ACC112 (cell line): Measurements from ENCODE around the gene SLC9A8.

Experiments used
- H2AFZ ChIP-seq: fragments of 200-600 bp; sonication (generic); one replicate; pipeline ENCODE4 v1.6.0; 2017; ENCODE audit warnings: antibody characterized with exemption, low read length; ENCODE audit not compliant: unreplicated experiment
- H3K27ac ChIP-seq: fragments of 200-600 bp; sonication (generic); 2 replicates; pipeline ENCODE4 v1.5.1; 2014; ENCODE audit warnings: low read depth, mild to moderate bottlenecking, antibody characterized with exemption, low read length, moderate library complexity
- H3K27me3 ChIP-seq: fragments of 200-600 bp; sonication (generic); 2 replicates; pipeline ENCODE4 v1.6.1; 2014; ENCODE audit warnings: mild to moderate bottlenecking, antibody characterized with exemption, low read length, moderate library complexity, mixed read lengths; ENCODE audit not compliant: insufficient read depth
- H3K36me3 ChIP-seq: fragments of 200-600 bp; sonication (generic); 2 replicates; pipeline ENCODE4 v1.6.1; 2016; ENCODE audit warnings: mild to moderate bottlenecking, antibody characterized with exemption, low read length, moderate library complexity, mixed read lengths; ENCODE audit not compliant: insufficient read depth
- H3K4me1 ChIP-seq: fragments of 200-600 bp; sonication (generic); one replicate; pipeline ENCODE4 v1.6.1; 2016; ENCODE audit warnings: low read length, mixed read lengths; ENCODE audit not compliant: insufficient read depth, unreplicated experiment, control insufficient read depth
- H3K4me3 ChIP-seq: fragments of 200-600 bp; sonication (generic); 2 replicates; pipeline ENCODE4 v1.5.1; 2014; ENCODE audit warnings: mild to moderate bottlenecking, low read depth, low read length
- H3K79me2 ChIP-seq: fragments of 200-600 bp; sonication (generic); one replicate; pipeline ENCODE4 v1.6.0; 2016; ENCODE audit warnings: low read length; ENCODE audit not compliant: control insufficient read depth, unreplicated experiment, insufficient read depth

SLC9A8 gene

GRCh38 chr20:49919461-49919860, 106.8 kb downstream of the SLC9A8 start:
- H3K79me2 ChIP-seq, result peaks cover 8% of the 10 kb centered on the region
- no peak overlapping the region for H3K27ac ChIP-seq
- H3K36me3 ChIP-seq, result no peaks in the 10 kb centered on the region
- H3K27me3 ChIP-seq, result no peaks in the 10 kb centered on the region
- no peak overlapping the region for H2AFZ ChIP-seq
- H3K4me1 ChIP-seq, result peaks cover 4% of the 10 kb centered on the region
- H3K4me3 ChIP-seq, result no peak overlapping the region

GRCh38 chr20:49924247-49924646, 111.6 kb downstream of the SLC9A8 start:
- Histone ChIP-seq H3K4me3 (no peak overlapping the region), H2AFZ (no peak overlapping the region), H3K27me3 (no peaks in the 10 kb centered on the region), H3K4me1 (peaks cover 4% of the 10 kb centered on the region), H3K36me3 (no peaks in the 10 kb centered on the region), H3K79me2 (no peaks in the 10 kb centered on the region), H3K27ac (no peak overlapping the region)

- Histone ChIP-seq H3K27me3 (no peaks in the 10 kb centered on the region), H3K4me3 (no peak overlapping the region), H3K79me2 (no peaks in the 10 kb centered on the region), H3K4me1 (peaks cover 6% of the 10 kb centered on the region), H3K27ac (no peak overlapping the region), H2AFZ (no peak overlapping the region), H3K36me3 (no peaks in the 10 kb centered on the region)
Measured at GRCh38 chr20:49925901-49926454, 113.3 kb downstream of the SLC9A8 start.

DNA sequence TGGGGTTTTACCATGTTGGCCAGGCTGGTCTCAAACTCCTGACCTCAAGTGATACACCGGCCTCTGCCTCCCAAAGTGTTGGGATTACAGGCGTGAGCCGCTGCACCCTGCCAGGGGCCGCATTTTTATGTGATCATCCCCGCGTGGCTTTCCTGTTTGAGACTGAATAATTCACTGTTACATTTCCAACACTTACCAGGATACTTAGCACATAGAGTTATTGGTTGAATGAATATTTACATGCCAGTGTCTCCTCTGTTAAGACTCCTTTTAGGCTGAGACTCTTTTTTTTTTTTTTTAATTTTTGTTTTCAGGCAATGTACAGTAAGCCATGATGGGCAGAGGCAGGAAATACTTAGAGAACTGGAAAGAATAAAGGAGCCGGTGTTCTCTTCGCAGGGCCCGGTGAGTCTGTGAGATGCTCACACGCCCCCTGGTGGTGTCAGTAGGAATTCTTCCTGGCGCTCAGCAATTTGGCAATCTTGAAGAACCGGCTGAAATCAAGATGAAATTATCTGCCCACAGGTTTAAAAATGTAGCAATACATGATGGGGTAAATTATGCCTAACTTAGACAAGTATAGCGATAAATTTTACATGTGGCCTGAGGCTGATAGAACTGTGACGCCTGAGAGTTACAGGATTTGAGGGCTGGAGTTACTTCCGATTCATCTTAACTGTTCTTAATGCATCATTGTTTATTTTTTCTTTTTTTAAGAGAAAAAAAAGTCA, 115.9 kb downstream of the SLC9A8 start:
- peak overlapping the region; percentile 94 for H2AFZ ChIP-seq
- peak overlapping the region; percentile 19 for H3K4me3 ChIP-seq
- H3K27me3 ChIP-seq, result no peaks in the 10 kb centered on the region
- H3K4me1 ChIP-seq, result peaks cover 6% of the 10 kb centered on the region
- H3K27ac ChIP-seq, result peak overlapping the region; percentile 5; the same call in 1 of the 2 replicates
- H3K79me2 ChIP-seq, result no peaks in the 10 kb centered on the region
- no peaks in the 10 kb centered on the region for H3K36me3 ChIP-seq

DNA sequence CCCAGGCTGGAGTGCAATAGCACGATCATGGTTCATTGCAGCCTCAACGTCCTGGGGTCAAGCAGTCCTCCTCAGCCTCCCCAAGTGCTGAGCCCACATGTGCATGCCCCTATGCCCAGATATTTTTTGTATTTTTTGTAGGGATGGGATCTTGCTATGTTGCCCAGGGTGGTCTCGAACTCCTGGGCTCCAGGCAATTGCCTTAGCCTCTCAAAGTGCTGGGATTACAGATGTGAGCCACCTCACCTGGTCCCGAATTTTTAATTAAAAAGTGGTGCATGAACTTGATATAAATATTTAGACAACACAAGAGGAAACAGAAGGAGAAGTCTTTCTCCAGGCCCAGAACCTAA, 116.5 kb downstream of the SLC9A8 start:
- Histone ChIP-seq H3K27me3 (no peaks in the 10 kb centered on the region), H3K79me2 (no peaks in the 10 kb centered on the region), H3K4me3 (peak overlapping the region; percentile 19; the same call in 1 of the 2 replicates), H3K4me1 (peaks cover 6% of the 10 kb centered on the region), H3K36me3 (no peaks in the 10 kb centered on the region), H3K27ac (peak overlapping the region; percentile 5; the same call in 1 of the 2 replicates), H2AFZ (peak overlapping the region; percentile 58)

DNA sequence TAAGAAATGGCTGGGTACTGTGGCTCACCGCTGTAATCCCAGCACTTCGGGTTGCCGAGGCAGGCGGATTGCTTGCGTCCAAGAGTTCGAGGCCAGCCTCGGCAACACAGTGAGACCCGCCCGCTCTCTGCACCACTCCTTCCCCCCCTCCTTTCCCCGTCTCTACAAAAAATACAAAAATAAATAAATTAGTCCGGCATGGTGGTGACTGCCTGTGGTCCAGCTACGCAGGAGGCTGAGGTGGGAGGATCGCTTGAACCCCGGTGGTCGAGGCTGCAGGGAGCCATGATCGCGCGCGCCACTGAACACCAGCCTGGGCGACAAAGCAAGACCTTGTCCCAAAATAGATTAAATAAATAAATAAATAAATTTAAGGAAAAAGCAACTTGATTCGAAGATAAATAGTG, 123.1 kb downstream of the SLC9A8 start:
- H3K79me2 ChIP-seq, result peaks cover 44% of the 10 kb centered on the region
- peaks cover 22% of the 10 kb centered on the region for H3K4me1 ChIP-seq
- no peak overlapping the region for H3K27ac ChIP-seq
- H3K36me3 ChIP-seq, result peaks cover 6% of the 10 kb centered on the region
- no peaks in the 10 kb centered on the region for H3K27me3 ChIP-seq
- peak overlapping the region; percentile 93 for H3K4me3 ChIP-seq
- peak overlapping the region; percentile 44 for H2AFZ ChIP-seq

DNA sequence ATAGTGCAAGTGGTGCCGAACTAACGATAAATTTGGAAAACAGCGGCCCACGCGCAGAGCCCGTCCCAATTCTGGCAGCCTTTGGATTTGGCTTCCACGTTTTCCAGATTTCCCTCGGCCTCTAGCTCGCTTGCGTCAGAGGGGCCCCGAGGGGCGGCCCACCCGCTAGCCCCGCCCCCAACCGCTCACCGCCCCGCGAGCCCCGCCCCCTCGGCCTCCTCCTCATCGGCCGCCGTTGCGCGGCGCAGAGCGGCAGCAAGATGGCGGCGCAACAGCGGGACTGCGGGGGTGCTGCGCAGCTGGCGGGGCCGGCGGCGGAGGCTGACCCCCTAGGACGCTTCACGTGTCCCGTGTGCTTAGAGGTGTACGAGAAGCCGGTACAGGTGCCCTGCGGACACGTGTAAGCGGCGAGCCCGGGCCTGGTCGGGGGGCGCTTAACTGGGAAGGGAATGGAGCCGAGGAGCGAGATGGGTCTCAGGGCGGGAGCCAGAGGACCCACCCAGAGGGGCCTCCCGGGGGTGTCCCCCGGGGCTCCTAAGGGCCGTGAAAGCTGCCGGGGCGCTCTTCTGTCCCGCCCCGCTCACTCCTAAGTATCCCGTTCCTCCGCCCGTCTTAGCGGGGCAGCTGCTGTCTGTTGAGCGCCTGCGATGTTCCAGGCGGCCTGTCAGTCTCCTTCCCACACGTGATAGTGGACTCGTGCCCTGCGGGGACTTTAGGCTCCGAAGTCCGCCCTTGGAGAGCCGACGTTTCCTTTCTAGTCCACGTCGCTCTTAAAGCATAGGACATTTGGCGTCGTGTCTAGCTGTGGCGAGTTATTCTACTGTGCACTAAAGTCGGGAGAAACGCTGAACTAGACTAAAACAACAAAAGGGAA, 123.8 kb downstream of the SLC9A8 start, which contains the start of gene RNF114:
Gene RNF114 (plus strand): TSS at position 245 of the 874 bp plus-strand sequence. CDS start 16 bp downstream, at position 261.
- Histone ChIP-seq H2AFZ (peak within 1 kb of the TSS; percentile 44), H3K36me3 (peaks cover 8% of the 10 kb centered on the region), H3K27me3 (no peaks in the 10 kb centered on the region), H3K4me3 (peak within 1 kb of the TSS; percentile 93), H3K79me2 (peaks cover 50% of the 10 kb centered on the region), H3K4me1 (peaks cover 22% of the 10 kb centered on the region), H3K27ac (peak within 1 kb of the TSS; percentile 36)

DNA sequence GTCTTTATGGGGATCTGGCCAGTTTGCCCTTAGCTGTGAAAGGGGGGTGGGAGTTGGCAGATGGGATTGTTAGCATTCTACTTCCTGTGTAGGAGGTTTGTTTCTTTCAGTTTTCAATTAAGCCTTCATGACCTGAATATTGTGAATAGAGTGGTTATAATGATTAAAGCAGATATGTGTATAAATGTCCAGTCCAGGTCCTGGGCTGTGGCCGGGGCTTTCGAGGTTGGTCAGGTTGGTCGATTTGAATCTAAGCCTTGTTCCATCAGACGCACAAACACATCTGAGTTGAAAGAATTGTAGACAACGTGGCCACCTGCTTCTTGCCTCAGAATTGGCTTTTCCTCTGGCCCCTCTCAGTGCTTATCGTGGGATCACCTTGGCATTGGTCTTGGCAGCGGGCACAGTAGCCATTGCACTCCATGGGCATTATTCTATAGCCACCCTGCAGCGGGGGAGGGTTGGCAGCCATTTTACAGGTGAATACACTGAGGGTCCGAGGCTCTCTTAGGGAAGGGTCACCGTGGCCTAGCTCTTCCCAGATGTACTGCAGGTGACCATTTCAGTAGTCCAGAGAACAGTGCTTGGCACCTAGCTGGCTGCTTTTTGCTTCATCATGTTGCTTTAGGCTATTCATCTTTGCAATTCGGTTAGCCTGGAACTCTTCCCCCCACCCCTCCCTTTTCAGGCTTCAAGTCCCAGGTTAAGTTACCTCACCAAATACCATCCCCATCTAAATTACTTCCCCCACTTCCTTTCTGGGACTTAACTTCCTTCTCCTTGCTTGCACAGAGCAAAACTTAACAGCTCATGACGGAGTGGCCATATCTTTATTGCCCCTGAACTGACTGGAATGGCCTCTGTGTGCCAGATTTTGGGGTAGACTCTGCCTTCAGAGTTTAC, 124.7 kb downstream of the SLC9A8 start:
- no peak overlapping the region for H2AFZ ChIP-seq
- H3K27ac ChIP-seq, result peak overlapping the region; percentile 58
- peaks cover 11% of the 10 kb centered on the region for H3K36me3 ChIP-seq
- peak overlapping the region; percentile 93 for H3K4me3 ChIP-seq
- H3K4me1 ChIP-seq, result peaks cover 22% of the 10 kb centered on the region
- peaks cover 59% of the 10 kb centered on the region for H3K79me2 ChIP-seq
- no peaks in the 10 kb centered on the region for H3K27me3 ChIP-seq

DNA sequence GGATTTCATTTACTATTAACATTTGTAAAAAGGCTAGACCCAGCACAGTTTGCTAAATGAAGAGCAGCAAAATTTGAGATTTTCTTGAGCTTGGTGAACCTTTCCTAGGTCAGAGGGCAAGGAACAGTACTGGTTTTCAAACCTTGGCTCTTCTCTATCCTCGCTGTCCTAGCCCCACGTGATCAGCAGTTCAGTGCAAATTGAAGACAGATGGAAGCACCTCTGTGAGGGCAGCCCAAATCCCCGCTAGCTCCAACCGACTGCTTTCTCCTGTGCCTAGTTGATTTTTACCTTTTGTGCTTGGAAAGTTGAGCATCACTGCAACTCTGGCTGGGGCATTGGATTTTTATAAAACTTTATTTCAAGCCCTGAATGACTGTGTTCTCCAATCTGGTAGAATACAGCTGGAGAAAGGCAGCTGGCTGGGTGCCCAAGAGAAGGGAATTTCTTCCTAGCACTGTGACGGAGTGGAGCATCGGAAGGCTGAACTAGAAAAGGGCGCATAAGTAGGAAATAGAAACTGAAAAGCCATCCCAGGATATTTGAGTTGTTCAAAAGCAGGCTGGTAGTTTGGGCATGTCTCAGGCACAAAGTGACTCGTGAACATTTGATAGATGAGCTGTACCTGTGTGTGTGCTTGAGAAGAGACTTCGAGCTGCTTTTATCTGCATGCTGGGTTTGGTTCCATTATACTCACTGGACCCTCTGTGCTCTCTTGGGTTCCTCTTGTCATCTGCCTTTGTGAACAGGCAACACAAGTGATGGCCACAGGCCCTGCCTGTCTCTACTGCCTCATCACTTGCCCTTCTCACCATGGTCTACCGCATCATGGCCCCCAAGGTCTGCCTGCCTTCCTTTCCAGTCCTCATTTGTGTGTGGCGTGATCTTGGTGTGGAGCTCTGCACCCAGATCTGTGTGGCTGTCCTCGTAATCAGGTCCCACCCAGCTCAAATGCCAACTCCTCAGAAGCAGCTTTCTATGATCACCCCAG, 125.8 kb downstream of the SLC9A8 start:
- Histone ChIP-seq H3K27me3 (no peaks in the 10 kb centered on the region), H3K4me1 (peaks cover 22% of the 10 kb centered on the region), H3K36me3 (peaks cover 16% of the 10 kb centered on the region), H2AFZ (no peak overlapping the region), H3K27ac (peak overlapping the region; percentile 58), H3K79me2 (peaks cover 70% of the 10 kb centered on the region), H3K4me3 (peak overlapping the region; percentile 93)
